Measurements from ENCODE around the gene TLR10. TPM values are rescaled to one million over a fixed set of nuclear protein-coding genes. Genes with fewer than 3 reads are reported as not detected.
A peak's percentile ranks its signal among the peaks of the same experiment; 100 is the strongest.

Gene TLR10
- total and polyA plus RNA-seq, 7 experiments from 2014 or later = 0.13 to 1.6 (median 0.25) TPM; not detected in 1

GRCh38 chr4:38723726-38724474 lies 58.9 kb downstream of the TLR10 start:
- Mint-ChIP-seq H3K9me3 (no peaks in the 10 kb centered on the region), H3K36me3 (no peaks in the 10 kb centered on the region), H3K4me1 (peaks cover 0 to 17% (median 10%) of the 10 kb centered on the region in 7 donors), H3K4me3 (no peak overlapping the region), H3K27me3 (peaks cover 0 to 9% (median 0%) of the 10 kb centered on the region in 5 donors), H3K27ac (peak overlapping the region in 1 of 9 donors; percentile 48)
- CTCF ChIA-PET = interaction anchor here (0.6 kb wide), 1 partner anchor 11 kb away, joined by 4 read pairs; no protein-coding TSS in a partner anchor
- Histone ChIP-seq H3K4me1 (ENCODE audit: control insufficient read depth in 2 of 2, insufficient read depth in 2 of 2, low read length in 2 of 2) (no peaks in the 10 kb centered on the region), H3K27ac (ENCODE audit: low read depth, low read length) (no peak overlapping the region), H3K36me3 (ENCODE audit: control insufficient read depth in 2 of 3, insufficient read depth in 3 of 3, low read length in 3 of 3) (no peaks in the 10 kb centered on the region), H3K9me3 (ENCODE audit: control insufficient read depth in 2 of 3, low read length in 3 of 3) (no peaks in the 10 kb centered on the region), H3K4me3 (ENCODE audit: low read length) (no peak overlapping the region), H3K27me3 (ENCODE audit: control insufficient read depth in 2 of 2, insufficient read depth in 2 of 2, low read length in 2 of 2) (no peaks in the 10 kb centered on the region)
- no peak for DNase-seq
- POLR2A ChIA-PET = no interaction called here
- intact Hi-C loops (cut with micrococcal nuclease) = no loop called here
- no peak for ATAC-seq

- CTCF ChIA-PET = no interaction called here
- no peaks in the 10 kb centered on the region for H3K36me3 Mint-ChIP-seq
- no peaks in the 10 kb centered on the region for H3K9me3 Mint-ChIP-seq
- no peak overlapping the region for H3K27ac Mint-ChIP-seq
- intact Hi-C loops (cut with micrococcal nuclease) = no loop called here
- H3K4me1 Mint-ChIP-seq = peaks cover 0 to 11% (median 8%) of the 10 kb centered on the region in 7 donors
- no peak for DNase-seq
- Histone ChIP-seq H3K4me3 (ENCODE audit: low read length) (no peak overlapping the region), H3K4me1 (ENCODE audit: control insufficient read depth in 2 of 2, insufficient read depth in 2 of 2, low read length in 2 of 2) (no peaks in the 10 kb centered on the region), H3K36me3 (ENCODE audit: control insufficient read depth in 2 of 3, insufficient read depth in 3 of 3, low read length in 3 of 3) (no peaks in the 10 kb centered on the region), H3K27me3 (ENCODE audit: control insufficient read depth in 2 of 2, insufficient read depth in 2 of 2, low read length in 2 of 2) (no peaks in the 10 kb centered on the region), H3K27ac (ENCODE audit: low read depth, low read length) (no peak overlapping the region), H3K9me3 (ENCODE audit: control insufficient read depth in 2 of 3, low read length in 3 of 3) (no peaks in the 10 kb centered on the region)
- peaks cover 0 to 9% (median 0%) of the 10 kb centered on the region in 5 donors for H3K27me3 Mint-ChIP-seq
- no peak for ATAC-seq
- POLR2A ChIA-PET = interaction anchor here (1.1 kb wide), 1 partner anchor 55 kb away, joined by 3 read pairs; no protein-coding TSS in a partner anchor
- no peak overlapping the region for H3K4me3 Mint-ChIP-seq
These were observed 59.7 kb downstream of the TLR10 start for GRCh38 chr4:38723114-38723513.

Other genes starting within 250 kb of the TLR10 start
- gene KLF3, start 118.8 kb downstream of the TLR10 start, total RNA-seq = 100 to 1,000 TPM in 4 of 5 experiments, 10 to 100 TPM in 1; 21.0 to 142 (median 132) TPM
- 10 to 100 TPM; 68.7 to 84.7 TPM for gene KLF3, start 118.8 kb downstream of the TLR10 start, polyA plus RNA-seq
- gene TLR1, start 21.8 kb upstream of the TLR10 start, total RNA-seq = 10 to 100 TPM; 11.8 to 41.9 (median 17.7) TPM
- gene TLR1, start 21.8 kb upstream of the TLR10 start, polyA plus RNA-seq = 10 to 100 TPM; 22.1 to 23.0 TPM
- 1 to 10 TPM in 4 of 5 experiments, under 1 TPM in 1; 1.00 to 8.8 (median 1.9) TPM for gene TLR6, start 73.8 kb upstream of the TLR10 start, total RNA-seq
- not detected for gene TLR6, start 73.8 kb upstream of the TLR10 start, polyA plus RNA-seq
- under 1 TPM in 3 of 5 experiments, not detected in 2; 0.56 to 0.83 (median 0.64) TPM for gene FAM114A1, start 84.8 kb upstream of the TLR10 start, total RNA-seq
- not detected for gene FAM114A1, start 84.8 kb upstream of the TLR10 start, polyA plus RNA-seq
- gene TMEM156, start 249.4 kb upstream of the TLR10 start, total RNA-seq = 10 to 100 TPM in 2 of 5 experiments, 1 to 10 TPM in 3; 8.6 to 36.4 (median 9.4) TPM
- 10 to 100 TPM; 16.6 to 37.0 TPM for gene TMEM156, start 249.4 kb upstream of the TLR10 start, polyA plus RNA-seq